Memory B cell (primary cell): ENCODE data around the gene GP9.
"Not testable (repeated sequence)": the region's sequence is repeated elsewhere in the genome, so short reads cannot be mapped to it uniquely, and the experiment has no call there.

ENCODE experiments used
- ATAC-seq: fragments of 150-1000 bp; cut with Tn5 transposase; 2 replicates; pipeline ENCODE4 v1.10.0; 2021; ENCODE audit warnings: low read depth, mild to moderate bottlenecking, moderate library complexity
- DNase-seq, 2 donors: peaks; one replicate each; pipeline ENCODE4 v3.0.0; 2022; ENCODE audit warnings: low spot score in 2 of 2
- H3K27ac Mint-ChIP-seq: one replicate; pipeline ENCODE4 v1.8.0; 2022; ENCODE audit warnings: mild to moderate bottlenecking, moderate library complexity, mixed read lengths
- H3K27me3 Mint-ChIP-seq: one replicate; pipeline ENCODE4 v1.8.0; 2022; ENCODE audit warnings: mixed read lengths
- H3K36me3 Mint-ChIP-seq: one replicate; pipeline ENCODE4 v1.8.0; 2022; ENCODE audit warnings: mild to moderate bottlenecking, mixed read lengths
- H3K4me1 Mint-ChIP-seq: one replicate; pipeline ENCODE4 v1.8.0; 2022; ENCODE audit warnings: mixed read lengths
- H3K4me3 Mint-ChIP-seq: one replicate; pipeline ENCODE4 v1.8.0; 2022; ENCODE audit warnings: mild to moderate bottlenecking, moderate library complexity, mixed read lengths
- H3K9me3 Mint-ChIP-seq: one replicate; pipeline ENCODE4 v1.8.0; 2022; ENCODE audit warnings: mixed read lengths

Gene GP9

GRCh38 chr3:129085818-129086217 lies 25.2 kb downstream of the GP9 start:
- no peak for ATAC-seq
- no peak for DNase-seq
- no peaks in the 10 kb centered on the region for H3K4me1 Mint-ChIP-seq
- H3K9me3 Mint-ChIP-seq, result no peaks in the 10 kb centered on the region
- no peaks in the 10 kb centered on the region for H3K36me3 Mint-ChIP-seq
- H3K27me3 Mint-ChIP-seq, result peaks cover 5% of the 10 kb centered on the region
- no peak overlapping the region for H3K27ac Mint-ChIP-seq
- no peak overlapping the region for H3K4me3 Mint-ChIP-seq

- DNase-seq (no peak), ATAC-seq (no peak)
- Mint-ChIP-seq H3K36me3 (peaks cover 2% of the 10 kb centered on the region), H3K27me3 (peaks cover 4% of the 10 kb centered on the region), H3K4me3 (no peak overlapping the region), H3K27ac (no peak overlapping the region), H3K9me3 (no peaks in the 10 kb centered on the region), H3K4me1 (no peaks in the 10 kb centered on the region)
Measured at GRCh38 chr3:129087138-129087702, 26.6 kb downstream of the GP9 start.

GRCh38 chr3:129087904-129088303 lies 27.3 kb downstream of the GP9 start:
- H3K27ac Mint-ChIP-seq, DNase-seq, H3K27me3 Mint-ChIP-seq, H3K4me3 Mint-ChIP-seq, H3K4me1 Mint-ChIP-seq, H3K9me3 Mint-ChIP-seq, H3K36me3 Mint-ChIP-seq: not testable (repeated sequence)
- peak; percentile 70 for ATAC-seq

GRCh38 chr3:129088312-129088711 lies 27.7 kb downstream of the GP9 start:
- not testable (repeated sequence) for H3K27ac Mint-ChIP-seq

GRCh38 chr3:129095285-129095684 lies 34.7 kb downstream of the GP9 start:
- Mint-ChIP-seq H3K36me3 (peaks cover 25% of the 10 kb centered on the region), H3K27ac (no peak overlapping the region)
- no peak for ATAC-seq

More at GRCh38 chr3:129088312-129088711, 27.7 kb downstream of the GP9 start:
- H3K4me1 Mint-ChIP-seq, H3K4me3 Mint-ChIP-seq, H3K36me3 Mint-ChIP-seq, H3K9me3 Mint-ChIP-seq, H3K27me3 Mint-ChIP-seq, ATAC-seq, DNase-seq: not testable (repeated sequence)

GRCh38 chr3:129100274-129100673 lies 39.7 kb downstream of the GP9 start:
- DNase-seq, result no peak
- no peak overlapping the region for H3K27ac Mint-ChIP-seq
- H3K9me3 Mint-ChIP-seq, result peaks cover 5% of the 10 kb centered on the region
- peaks cover 24% of the 10 kb centered on the region for H3K36me3 Mint-ChIP-seq
- H3K4me1 Mint-ChIP-seq, result peaks cover 5% of the 10 kb centered on the region
- H3K4me3 Mint-ChIP-seq, result no peak overlapping the region
- H3K27me3 Mint-ChIP-seq, result no peaks in the 10 kb centered on the region
- ATAC-seq, result no peak

More at GRCh38 chr3:129095285-129095684, 34.7 kb downstream of the GP9 start:
- Mint-ChIP-seq H3K4me1 (peaks cover 5% of the 10 kb centered on the region), H3K27me3 (no peaks in the 10 kb centered on the region), H3K9me3 (peaks cover 5% of the 10 kb centered on the region), H3K4me3 (no peak overlapping the region)
- DNase-seq, result no peak

GRCh38 chr3:129101370-129102138 lies 41.0 kb downstream of the GP9 start:
- H3K27me3 Mint-ChIP-seq, result no peaks in the 10 kb centered on the region
- H3K4me3 Mint-ChIP-seq, result no peak overlapping the region
- peaks cover 21% of the 10 kb centered on the region for H3K36me3 Mint-ChIP-seq
- peaks cover 2% of the 10 kb centered on the region for H3K4me1 Mint-ChIP-seq
- ATAC-seq, result no peak
- no peak for DNase-seq
- H3K9me3 Mint-ChIP-seq, result peaks cover 5% of the 10 kb centered on the region
- H3K27ac Mint-ChIP-seq, result no peak overlapping the region

GRCh38 chr3:129103296-129103695 lies 42.7 kb downstream of the GP9 start:
- no peak for DNase-seq
- Mint-ChIP-seq H3K4me1 (no peaks in the 10 kb centered on the region), H3K27me3 (no peaks in the 10 kb centered on the region), H3K36me3 (peaks cover 14% of the 10 kb centered on the region), H3K4me3 (no peak overlapping the region), H3K27ac (no peak overlapping the region), H3K9me3 (peaks cover 2% of the 10 kb centered on the region)
- ATAC-seq, result no peak

GRCh38 chr3:129104051-129104450 lies 43.5 kb downstream of the GP9 start:
- H3K27ac Mint-ChIP-seq, result no peak overlapping the region
- H3K36me3 Mint-ChIP-seq, result peaks cover 15% of the 10 kb centered on the region
- no peaks in the 10 kb centered on the region for H3K4me1 Mint-ChIP-seq
- H3K9me3 Mint-ChIP-seq, result no peaks in the 10 kb centered on the region
- DNase-seq (no peak), ATAC-seq (no peak)
- H3K27me3 Mint-ChIP-seq, result no peaks in the 10 kb centered on the region
- H3K4me3 Mint-ChIP-seq, result no peak overlapping the region

GRCh38 chr3:129104498-129105079 lies 44.0 kb downstream of the GP9 start:
- H3K4me3 Mint-ChIP-seq, result no peak overlapping the region
- DNase-seq (no peak), ATAC-seq (no peak)
- H3K27ac Mint-ChIP-seq, result no peak overlapping the region
- no peaks in the 10 kb centered on the region for H3K27me3 Mint-ChIP-seq
- H3K36me3 Mint-ChIP-seq, result peaks cover 14% of the 10 kb centered on the region
- H3K9me3 Mint-ChIP-seq, result no peaks in the 10 kb centered on the region
- H3K4me1 Mint-ChIP-seq, result no peaks in the 10 kb centered on the region

- Mint-ChIP-seq H3K36me3 (peaks cover 16% of the 10 kb centered on the region), H3K9me3 (no peaks in the 10 kb centered on the region), H3K27ac (no peak overlapping the region), H3K4me1 (no peaks in the 10 kb centered on the region), H3K4me3 (no peak overlapping the region), H3K27me3 (no peaks in the 10 kb centered on the region)
- ATAC-seq, result no peak
- no peak for DNase-seq
Measured at GRCh38 chr3:129105862-129106261, 45.3 kb downstream of the GP9 start.

- ATAC-seq (no peak), DNase-seq (no peak)
- H3K27me3 Mint-ChIP-seq, result no peaks in the 10 kb centered on the region
- H3K27ac Mint-ChIP-seq, result no peak overlapping the region
- H3K4me1 Mint-ChIP-seq, result no peaks in the 10 kb centered on the region
- peaks cover 16% of the 10 kb centered on the region for H3K36me3 Mint-ChIP-seq
- H3K9me3 Mint-ChIP-seq, result no peaks in the 10 kb centered on the region
- H3K4me3 Mint-ChIP-seq, result no peak overlapping the region
Measured at GRCh38 chr3:129106320-129106719, 45.7 kb downstream of the GP9 start.

GRCh38 chr3:129106866-129107565 lies 46.4 kb downstream of the GP9 start:
- DNase-seq (no peak), ATAC-seq (no peak)
- no peak overlapping the region for H3K4me3 Mint-ChIP-seq
- no peak overlapping the region for H3K27ac Mint-ChIP-seq
- H3K27me3 Mint-ChIP-seq, result no peaks in the 10 kb centered on the region
- peaks cover 16% of the 10 kb centered on the region for H3K36me3 Mint-ChIP-seq
- no peaks in the 10 kb centered on the region for H3K4me1 Mint-ChIP-seq
- no peaks in the 10 kb centered on the region for H3K9me3 Mint-ChIP-seq

- H3K27ac Mint-ChIP-seq, result no peak overlapping the region
- H3K27me3 Mint-ChIP-seq, result no peaks in the 10 kb centered on the region
- H3K4me3 Mint-ChIP-seq, result no peak overlapping the region
- no peaks in the 10 kb centered on the region for H3K9me3 Mint-ChIP-seq
- peaks cover 16% of the 10 kb centered on the region for H3K36me3 Mint-ChIP-seq
- H3K4me1 Mint-ChIP-seq, result no peaks in the 10 kb centered on the region
- DNase-seq (no peak), ATAC-seq (no peak)
Measured at GRCh38 chr3:129107793-129108192, 47.2 kb downstream of the GP9 start.
